ENCODE results near the gene BUD31. TPM values are rescaled to one million over a fixed set of nuclear protein-coding genes. Genes with fewer than 3 reads are reported as not detected.
A peak's percentile ranks its signal among the peaks of the same experiment; 100 is the strongest.
"Not testable (repeated sequence)": the region's sequence is repeated elsewhere in the genome, so short reads cannot be mapped to it uniquely, and the experiment has no call there.

BUD31 gene
- total and polyA plus RNA-seq, 2 of the 4 experiments (the other 2 are of a cell fraction) = 72.6 to 97.2 TPM

GRCh38 chr7:99387239-99387635, 21.5 kb upstream of the BUD31 start:
- H2AK9ac ChIP-seq (replicated peaks; ENCODE audit: low read depth, low read length, poor library complexity); H3K4me1 ChIP-seq (ENCODE audit: control insufficient read depth, insufficient read depth, low read length); H2AFZ ChIP-seq (replicated peaks; ENCODE audit: low read length, poor library complexity); H3K23ac ChIP-seq (ENCODE audit: low read depth, low read length); H2BK15ac ChIP-seq (ENCODE audit: low read depth, low read length); BruUV-seq (replicated peaks); intact Hi-C loops (cut with micrococcal nuclease); H3K4me2 ChIP-seq (ENCODE audit: low read depth, low read length); in situ Hi-C loops (cut with MboI; ENCODE audit: low sequenced_read_pairs); H3K4me3 ChIP-seq (ENCODE audit: insufficient read depth, low read depth, low read length); H3K27ac ChIP-seq (ENCODE audit: insufficient read depth, low read length); POLR2A ChIA-PET (ENCODE audit: unreplicated experiment); H4K91ac ChIP-seq (ENCODE audit: insufficient read depth, low read depth, low read length); H3K9me3 ChIP-seq (ENCODE audit: control insufficient read depth, insufficient read depth, low read length); H2BK20ac ChIP-seq (ENCODE audit: low read depth, low read length); H3K56ac ChIP-seq (ENCODE audit: extremely low read depth, insufficient read depth, low read length); H3K9me1 ChIP-seq (ENCODE audit: insufficient read depth, low read length); H3K14ac ChIP-seq (replicated peaks; ENCODE audit: low read depth, low read length); H3K18ac ChIP-seq (ENCODE audit: low read depth, low read length); H3K9ac ChIP-seq (ENCODE audit: low read depth, low read length); DNase-seq; ATAC-seq (ENCODE audit: low read depth); H4K5ac ChIP-seq (ENCODE audit: low read depth, low read length); H2AK5ac ChIP-seq (ENCODE audit: low read depth, low read length); dilution Hi-C loops (cut with HindIII; ENCODE audit: low sequenced_read_pairs, unreplicated experiment); H2BK120ac ChIP-seq (ENCODE audit: low read depth, low read length); H3K4ac ChIP-seq (ENCODE audit: low read depth, low read length); H3K27me3 ChIP-seq (ENCODE audit: control insufficient read depth, insufficient read depth, low read length); H4K8ac ChIP-seq (ENCODE audit: low read depth in 2 of 2, low read length in 2 of 2); H2BK5ac ChIP-seq (ENCODE audit: low read depth, low read length, poor library complexity, severe bottlenecking): not testable (repeated sequence)
- H3K79me1 ChIP-seq (ENCODE audit: low read depth in 1 of 2, low read length in 2 of 2) = peaks cover 20 to 58% of the 10 kb centered on the region in 2 experiments
- CTCF ChIA-PET = interaction anchor here (0.6 kb wide), 1 partner anchor 25 kb away, joined by 4 read pairs; no protein-coding TSS in a partner anchor
- H4K20me1 ChIP-seq (ENCODE audit: insufficient read depth, low read length) = peaks cover 41% of the 10 kb centered on the region
- peaks cover 37% of the 10 kb centered on the region for H3K36me3 ChIP-seq (ENCODE audit: control insufficient read depth, insufficient read depth, low read length)
- 100% methylated on average over 1 of the region's 14 CpGs; no CpG with 5 or more reads in 1 of the 2 experiments for WGBS, 2 experiments (ENCODE audit: extremely low coverage in 2 of 2, insufficient read length in 1 of 2)
- 0 out of 2 replicates have a peak, but pooled peaks have one; percentile 27 for TF ChIP-seq CEBPB (IDR thresholded peaks at IDR 0.05; ENCODE audit: low read depth, low read length)

Data from IMR-90 (cell line).